Measurements from ENCODE around the gene CREB1.

Gene CREB1

GRCh38 chr2:207546822-207547221 is 17.1 kb downstream of the CREB1 start:
- no peak for TF ChIP-seq CTCF (IDR thresholded peaks at IDR 0.05; ENCODE audit: insufficient read depth, low read length, poor library complexity, severe bottlenecking)
- no peak overlapping the region for H3K4me3 ChIP-seq (replicated peaks; ENCODE audit: low read depth, low read length)
- H3K27me3 ChIP-seq (replicated peaks; ENCODE audit: control insufficient read depth, insufficient read depth, low read length), result no peaks in the 10 kb centered on the region

GRCh38 chr2:207549145-207549544 is 19.4 kb downstream of the CREB1 start:
- Histone ChIP-seq H3K27me3 (replicated peaks; ENCODE audit: control insufficient read depth, insufficient read depth, low read length) (no peaks in the 10 kb centered on the region), H3K36me3 (ENCODE audit: control insufficient read depth, insufficient read depth, low read length) (no peaks in the 10 kb centered on the region), H3K4me3 (replicated peaks; ENCODE audit: low read depth, low read length) (no peak overlapping the region)
- DNase-seq (ENCODE audit: extremely low read depth, insufficient read length), result no peak
- TF ChIP-seq CTCF (IDR thresholded peaks at IDR 0.05; ENCODE audit: insufficient read depth, low read length, poor library complexity, severe bottlenecking), result no peak

More at GRCh38 chr2:207546822-207547221, 17.1 kb downstream of the CREB1 start:
- no peaks in the 10 kb centered on the region for H3K36me3 ChIP-seq (ENCODE audit: control insufficient read depth, insufficient read depth, low read length)
- no peak for DNase-seq (ENCODE audit: extremely low read depth, insufficient read length)

GRCh38 chr2:207558079-207558491 is 28.3 kb downstream of the CREB1 start:
- DNase-seq (ENCODE audit: extremely low read depth, insufficient read length), result no peak
- Histone ChIP-seq H3K36me3 (ENCODE audit: control insufficient read depth, insufficient read depth, low read length) (peaks cover 4% of the 10 kb centered on the region), H3K27me3 (replicated peaks; ENCODE audit: control insufficient read depth, insufficient read depth, low read length) (no peaks in the 10 kb centered on the region), H3K4me3 (replicated peaks; ENCODE audit: low read depth, low read length) (no peak overlapping the region)
- TF ChIP-seq CTCF (IDR thresholded peaks at IDR 0.05; ENCODE audit: insufficient read depth, low read length, poor library complexity, severe bottlenecking), result no peak

- no peak for TF ChIP-seq CTCF (IDR thresholded peaks at IDR 0.05; ENCODE audit: insufficient read depth, low read length, poor library complexity, severe bottlenecking)
- H3K27me3 ChIP-seq (replicated peaks; ENCODE audit: control insufficient read depth, insufficient read depth, low read length), result no peaks in the 10 kb centered on the region
- H3K36me3 ChIP-seq (ENCODE audit: control insufficient read depth, insufficient read depth, low read length), result peaks cover 4% of the 10 kb centered on the region
- no peak overlapping the region for H3K4me3 ChIP-seq (replicated peaks; ENCODE audit: low read depth, low read length)
- no peak for DNase-seq (ENCODE audit: extremely low read depth, insufficient read length)
Measured at GRCh38 chr2:207561386-207562080, 31.8 kb downstream of the CREB1 start.

- no peak for DNase-seq (ENCODE audit: extremely low read depth, insufficient read length)
- H3K36me3 ChIP-seq (ENCODE audit: control insufficient read depth, insufficient read depth, low read length), result peaks cover 2% of the 10 kb centered on the region
- no peak overlapping the region for H3K4me3 ChIP-seq (replicated peaks; ENCODE audit: low read depth, low read length)
- H3K27me3 ChIP-seq (replicated peaks; ENCODE audit: control insufficient read depth, insufficient read depth, low read length), result no peaks in the 10 kb centered on the region
- TF ChIP-seq CTCF (IDR thresholded peaks at IDR 0.05; ENCODE audit: insufficient read depth, low read length, poor library complexity, severe bottlenecking), result no peak
Measured at GRCh38 chr2:207565736-207566500, 36.2 kb downstream of the CREB1 start.
